ENCODE results near the gene QSOX1.
"Not testable (repeated sequence)": the region's sequence is repeated elsewhere in the genome, so short reads cannot be mapped to it uniquely, and the experiment has no call there.

Gene QSOX1

GRCh38 chr1:180154325-180155181 is at the start of gene QSOX1:
Gene QSOX1 (plus strand): TSS chr1:180154869. CDS start chr1:180154908, 39 bp downstream.
- DNase-seq: peak; percentile 93

- DNase-seq: no peak
Observed at GRCh38 chr1:180112091-180112490, 42.6 kb upstream of the QSOX1 start.

GRCh38 chr1:180112984-180113647 is 41.6 kb upstream of the QSOX1 start:
- DNase-seq: no peak

- no peak for DNase-seq
Observed at GRCh38 chr1:180114396-180114945, 40.2 kb upstream of the QSOX1 start.

- no peak for DNase-seq
Observed at GRCh38 chr1:180116964-180117763, 37.5 kb upstream of the QSOX1 start.

- DNase-seq: no peak
Observed at GRCh38 chr1:180117764-180118116, 36.9 kb upstream of the QSOX1 start.

- DNase-seq: peak; percentile 88
Observed at GRCh38 chr1:180119837-180120236, 34.8 kb upstream of the QSOX1 start.

- DNase-seq: no peak
Observed at GRCh38 chr1:180123463-180123936, 31.2 kb upstream of the QSOX1 start.

- DNase-seq: no peak
Observed at GRCh38 chr1:180130651-180131050, 24.0 kb upstream of the QSOX1 start.

- DNase-seq: no peak
Observed at GRCh38 chr1:180131510-180131909, 23.2 kb upstream of the QSOX1 start.

GRCh38 chr1:180133193-180133592 is 21.5 kb upstream of the QSOX1 start:
- DNase-seq: no peak

GRCh38 chr1:180133688-180134087 is 21.0 kb upstream of the QSOX1 start:
- not testable (repeated sequence) for DNase-seq

GRCh38 chr1:180135535-180135934 is 19.1 kb upstream of the QSOX1 start:
- DNase-seq: no peak

- no peak for DNase-seq
Observed at GRCh38 chr1:180136331-180136967, 18.2 kb upstream of the QSOX1 start.

- no peak for DNase-seq
Observed at GRCh38 chr1:180136968-180137356, 17.7 kb upstream of the QSOX1 start.

GRCh38 chr1:180137776-180138175 is 16.9 kb upstream of the QSOX1 start:
- DNase-seq: no peak

GRCh38 chr1:180141381-180141934 is 13.2 kb upstream of the QSOX1 start:
- DNase-seq: no peak

GRCh38 chr1:180143359-180143758 is 11.3 kb upstream of the QSOX1 start:
- DNase-seq: no peak

GRCh38 chr1:180144659-180145357 is 9.9 kb upstream of the QSOX1 start:
- no peak for DNase-seq

GRCh38 chr1:180145446-180145845 is 9.2 kb upstream of the QSOX1 start:
- no peak for DNase-seq

GRCh38 chr1:180150982-180151381 is 3.7 kb upstream of the QSOX1 start:
- DNase-seq: no peak

- DNase-seq: no peak
Observed at GRCh38 chr1:180151508-180151907, 3.2 kb upstream of the QSOX1 start.
